Occipital lobe (tissue), 2 donors: Measurements from ENCODE around the gene DAAM1. TPM values are rescaled to one million over a fixed set of nuclear protein-coding genes. Genes with fewer than 3 reads are reported as not detected.

Experiments used
- DNase-seq: peaks from one replicate; lab custom pipeline; 2025; lab: John Stamatoyannopoulos, UW
- total RNA-seq: library from RNA; depleted of rRNA; stranded (reverse); fragments of >200 nt; gene quantifications from one replicate; pipeline ENCODE4 v1.2.3, GENCODE V29; 2014

Gene DAAM1
- total RNA-seq: 182 TPM

- DNase-seq: peak; percentile 99
These were observed at the start of gene DAAM1 for GRCh38 chr14:59188461-59189090. Gene DAAM1 (plus strand): TSS chr14:59188667. CDS start chr14:59263478, 74,811 bp downstream.

- DNase-seq: no peak
These were observed 49.1 kb upstream of the DAAM1 start for GRCh38 chr14:59139324-59139723.

GRCh38 chr14:59140106-59140843, 48.2 kb upstream of the DAAM1 start:
- DNase-seq: no peak

DNA sequence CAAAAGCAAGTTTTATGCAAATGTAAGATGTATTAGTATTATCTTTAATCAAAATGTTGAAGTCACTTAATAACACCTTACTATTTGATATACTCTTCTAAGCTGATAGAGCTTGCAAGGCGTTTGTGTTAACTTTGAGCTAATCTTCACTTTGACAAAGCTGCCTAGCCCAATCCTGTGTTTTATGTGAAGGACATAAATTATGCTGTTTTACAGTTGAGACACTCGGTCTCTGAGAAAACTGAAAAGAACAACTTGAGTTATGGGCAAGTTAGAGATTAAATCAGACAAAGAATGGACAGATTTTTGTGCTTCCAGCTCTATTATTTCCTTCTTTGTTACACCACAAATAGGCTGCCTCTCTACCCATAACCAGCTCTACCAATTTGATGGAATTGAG, 42.0 kb upstream of the DAAM1 start:
- no peak for DNase-seq

DNA sequence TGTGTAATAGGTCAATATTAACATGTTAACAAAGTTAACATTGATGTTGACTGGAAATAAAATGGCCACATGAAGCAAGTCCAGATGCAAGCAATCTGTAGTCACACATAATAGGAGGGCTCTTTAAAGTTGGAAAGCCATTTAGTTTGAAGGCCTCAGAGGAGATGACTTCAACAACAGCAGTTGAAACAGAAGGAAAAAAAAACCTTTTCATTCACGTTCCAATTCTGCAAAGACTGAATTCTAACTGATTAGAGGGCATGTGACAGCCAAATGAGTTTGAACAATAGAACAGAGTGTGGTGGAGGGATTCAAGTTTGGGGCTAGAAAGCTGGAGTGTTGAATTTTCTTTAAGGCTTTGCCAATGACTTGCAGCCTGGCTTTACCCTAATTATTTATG, 41.5 kb upstream of the DAAM1 start:
- DNase-seq: no peak

DNA sequence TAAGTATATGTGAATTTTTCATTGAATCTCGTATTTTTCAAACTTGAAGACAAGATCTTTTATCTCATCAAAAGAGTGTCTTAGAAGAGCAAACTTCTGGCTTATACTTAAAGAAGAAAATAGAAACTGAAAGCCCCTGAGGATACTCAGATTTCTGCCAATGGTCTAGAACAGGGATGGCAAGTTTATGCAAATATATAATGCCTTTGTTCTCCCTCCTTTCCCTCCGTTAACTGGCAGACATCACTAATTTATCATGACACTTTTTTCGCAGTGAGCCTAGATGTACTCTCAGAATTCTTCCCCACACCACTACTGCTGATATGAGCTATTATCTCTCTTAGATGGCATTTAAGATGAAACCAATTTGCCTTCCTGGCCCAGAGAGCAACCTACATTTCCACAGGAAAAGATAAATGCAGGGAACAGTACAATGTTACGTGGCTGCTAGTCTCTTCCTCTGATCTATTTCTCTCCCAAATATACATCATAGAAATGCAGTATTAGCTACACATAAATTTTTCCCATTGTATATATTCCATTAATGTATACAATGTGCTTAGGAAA, 40.0 kb upstream of the DAAM1 start:
- no peak for DNase-seq

- no peak for DNase-seq
These were observed 37.5 kb upstream of the DAAM1 start for GRCh38 chr14:59150990-59151389.

GRCh38 chr14:59154373-59154772, 34.1 kb upstream of the DAAM1 start:
- DNase-seq: no peak

GRCh38 chr14:59155886-59156285, 32.6 kb upstream of the DAAM1 start:
- DNase-seq: no peak

DNA sequence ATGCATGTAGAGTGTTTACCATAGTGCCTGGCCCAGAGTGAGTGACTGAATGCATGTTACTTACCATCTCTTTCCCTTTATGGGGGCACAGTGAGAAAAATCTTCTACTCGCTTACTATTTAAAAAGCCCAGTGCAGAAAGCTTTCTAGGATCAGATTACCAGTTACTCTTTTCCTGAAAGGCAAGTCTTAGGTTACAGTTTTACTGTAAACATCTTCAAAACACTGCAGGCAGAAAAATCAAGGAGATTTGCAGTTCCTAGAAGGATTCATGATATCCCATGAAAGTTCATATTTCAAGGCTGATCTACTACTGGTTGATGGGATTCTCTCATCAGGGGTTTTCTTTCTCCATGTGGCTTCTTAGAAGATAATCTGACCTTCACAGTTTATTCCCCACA, 29.3 kb upstream of the DAAM1 start:
- DNase-seq: no peak

- no peak for DNase-seq
These were observed 28.0 kb upstream of the DAAM1 start for GRCh38 chr14:59160506-59160905.

DNA sequence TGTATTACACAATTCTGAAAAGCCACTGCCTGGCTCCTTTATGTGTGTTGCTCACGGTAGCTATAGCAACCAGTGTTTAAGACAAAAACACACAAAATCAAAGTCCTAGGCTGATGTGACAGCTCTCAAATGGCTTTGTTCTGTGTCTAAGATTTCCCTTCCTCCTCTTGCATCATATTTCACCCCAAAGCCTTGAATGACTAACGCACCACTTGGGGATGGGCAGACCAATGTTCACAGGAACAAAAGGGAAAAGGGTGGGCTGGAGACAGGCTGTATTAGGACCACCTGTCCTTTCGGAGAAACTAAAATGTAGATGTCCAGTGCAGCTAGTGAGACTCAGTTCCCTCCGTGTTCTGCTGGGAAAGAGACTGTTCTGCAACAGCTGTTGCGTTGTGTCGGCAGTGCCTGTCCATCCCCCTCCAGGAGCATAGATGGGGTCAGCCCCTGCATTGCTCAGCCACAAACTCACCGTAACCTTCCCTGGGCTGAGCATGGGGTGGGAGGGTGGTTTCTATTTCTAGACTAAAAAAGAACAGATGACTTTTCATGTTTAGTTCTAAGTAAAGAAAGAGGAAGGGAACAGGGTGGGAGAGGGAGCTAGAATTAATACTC, 26.8 kb upstream of the DAAM1 start:
- no peak for DNase-seq

GRCh38 chr14:59166258-59166657, 22.2 kb upstream of the DAAM1 start:
- DNase-seq: no peak

DNA sequence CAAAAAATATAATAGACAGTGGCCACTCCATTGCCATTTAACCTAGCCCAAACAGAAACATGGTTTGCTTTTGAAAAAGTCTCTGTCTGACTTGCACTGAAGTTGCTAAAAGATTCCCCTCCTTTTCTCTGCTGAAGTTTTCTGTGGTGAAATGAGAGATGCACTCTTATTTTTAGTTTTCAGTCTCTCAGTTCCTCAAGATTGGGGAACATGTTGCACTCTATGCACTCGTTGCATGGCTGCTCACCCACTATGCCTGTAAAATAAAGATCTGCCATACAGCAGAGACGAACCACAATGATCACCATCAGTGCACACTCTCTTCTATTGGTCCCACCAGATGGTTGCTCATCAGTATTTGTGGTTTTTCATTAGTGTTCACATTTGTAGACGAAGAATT, 13.1 kb upstream of the DAAM1 start:
- no peak for DNase-seq

DNA sequence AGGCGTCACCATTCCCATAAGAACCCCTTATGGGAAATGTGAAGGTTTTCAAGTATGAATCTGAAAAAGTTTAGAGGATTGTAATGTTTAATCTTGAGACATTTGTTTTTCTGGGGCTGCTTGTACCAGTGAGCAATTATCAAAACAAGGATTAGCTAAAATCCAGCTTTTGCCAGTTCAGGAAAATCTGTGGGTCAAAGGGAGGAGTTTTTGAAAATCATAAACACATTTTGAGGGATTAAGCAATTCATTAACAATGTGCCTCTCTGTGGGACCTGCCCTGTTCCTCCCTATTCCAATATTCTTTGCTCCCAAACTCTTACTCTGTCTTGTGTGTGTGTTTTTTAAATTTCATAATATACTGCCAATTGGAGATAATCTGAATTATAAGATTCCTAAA, 11.7 kb upstream of the DAAM1 start:
- no peak for DNase-seq

- no peak for DNase-seq
These were observed 11.2 kb upstream of the DAAM1 start for GRCh38 chr14:59177262-59177661.

- DNase-seq: no peak
These were observed 6.7 kb upstream of the DAAM1 start for GRCh38 chr14:59181791-59182190.

GRCh38 chr14:59182641-59183040, 5.8 kb upstream of the DAAM1 start:
- DNase-seq: no peak

- DNase-seq: no peak
These were observed 5.3 kb upstream of the DAAM1 start for GRCh38 chr14:59183150-59183549.

DNA sequence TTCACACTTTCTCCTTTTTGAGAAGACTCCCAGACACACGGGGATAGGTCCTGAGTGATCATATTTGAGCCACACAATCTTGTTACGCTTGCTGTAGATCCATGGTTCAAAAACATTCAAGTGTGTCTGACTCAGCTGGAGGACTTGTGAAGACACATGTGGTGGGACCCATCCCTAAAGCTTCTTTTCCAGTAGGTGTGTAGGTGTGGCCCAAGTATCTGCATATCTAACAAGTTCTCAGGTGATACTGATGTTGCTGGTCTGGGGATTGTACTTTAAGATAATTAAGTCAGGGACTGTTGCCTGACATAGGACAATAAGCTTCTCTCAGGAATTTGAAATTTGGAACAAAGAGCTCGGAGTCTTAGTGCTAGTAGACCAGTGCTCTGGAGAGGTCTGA, 4.1 kb upstream of the DAAM1 start:
- no peak for DNase-seq

- no peak for DNase-seq
These were observed 2.8 kb upstream of the DAAM1 start for GRCh38 chr14:59185676-59186075.

DNA sequence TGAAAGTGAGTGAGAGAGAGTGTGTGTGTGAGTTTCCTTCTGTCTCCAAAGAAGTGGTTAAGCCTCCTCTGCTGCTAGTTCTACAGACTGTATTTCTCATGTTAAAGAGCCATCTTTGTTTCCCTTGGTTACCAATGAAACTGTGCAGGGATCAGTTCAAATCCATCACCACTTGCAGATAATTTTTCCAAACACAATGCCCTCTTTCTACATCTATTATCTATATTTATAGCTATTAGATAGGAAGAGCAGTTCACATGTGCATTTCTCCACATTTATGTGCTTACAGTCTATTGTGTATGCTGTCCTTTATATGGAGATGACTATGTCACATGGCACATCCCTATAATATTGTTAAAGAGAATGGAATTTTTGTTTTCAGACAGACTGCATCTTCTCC, 2.2 kb upstream of the DAAM1 start:
- DNase-seq: no peak

DNA sequence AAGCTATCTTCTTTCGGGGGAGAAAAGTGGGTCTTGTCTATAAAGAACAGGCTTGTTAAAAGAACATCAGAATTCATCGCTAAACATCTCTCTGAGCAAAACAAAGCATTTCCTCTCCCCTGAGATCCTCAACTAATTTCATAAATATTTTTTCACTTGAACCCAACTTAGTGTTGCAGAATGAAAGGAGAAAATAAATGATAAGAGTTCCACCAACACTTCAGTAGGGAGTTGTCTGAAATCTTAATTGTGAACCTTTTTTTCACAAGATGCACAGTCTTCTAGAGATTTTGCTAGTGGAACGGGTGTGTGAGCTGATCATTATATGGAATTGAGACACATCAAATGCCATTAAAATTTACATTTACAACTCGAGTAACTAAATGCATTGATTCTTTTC, 1.3 kb upstream of the DAAM1 start:
- DNase-seq: no peak
